Activated CD4-positive, alpha-beta T cell treated with anti-CD3 and anti-CD28 coated beads for 48 hours (primary cell): ENCODE results near the gene CFAP97.
"Not testable (repeated sequence)": the region's sequence is repeated elsewhere in the genome, so short reads cannot be mapped to it uniquely, and the experiment has no call there.

ENCODE experiments used
- DNase-seq: peaks from one replicate; pipeline ENCODE4 v3.0.0-alpha.2; 2020

The CFAP97 gene

GRCh38 chr4:185221912-185222311 is 18.1 kb upstream of the CFAP97 start:
- DNase-seq: no peak

DNA sequence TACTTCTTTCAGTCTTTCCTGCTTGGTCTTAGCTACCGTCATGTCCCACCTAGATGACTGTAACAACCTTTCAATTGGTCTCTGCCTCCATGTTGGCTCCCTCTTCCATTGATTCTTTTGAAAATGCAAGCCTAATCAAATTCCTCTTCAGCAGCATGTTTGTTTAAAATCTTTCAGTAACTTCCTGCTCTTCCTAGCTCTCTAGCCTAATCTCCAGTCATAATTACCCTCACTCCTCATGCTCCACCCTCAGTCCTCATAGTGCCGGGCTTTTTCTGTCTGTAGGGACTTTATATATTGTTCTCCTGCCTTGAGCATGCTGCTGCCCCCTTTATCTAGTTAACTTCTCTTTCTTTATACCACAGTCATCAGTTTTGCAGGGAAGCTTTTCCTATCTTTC is 17.7 kb upstream of the CFAP97 start:
- no peak for DNase-seq

- DNase-seq: no peak
These were observed 15.9 kb upstream of the CFAP97 start for GRCh38 chr4:185219551-185220344.

DNA sequence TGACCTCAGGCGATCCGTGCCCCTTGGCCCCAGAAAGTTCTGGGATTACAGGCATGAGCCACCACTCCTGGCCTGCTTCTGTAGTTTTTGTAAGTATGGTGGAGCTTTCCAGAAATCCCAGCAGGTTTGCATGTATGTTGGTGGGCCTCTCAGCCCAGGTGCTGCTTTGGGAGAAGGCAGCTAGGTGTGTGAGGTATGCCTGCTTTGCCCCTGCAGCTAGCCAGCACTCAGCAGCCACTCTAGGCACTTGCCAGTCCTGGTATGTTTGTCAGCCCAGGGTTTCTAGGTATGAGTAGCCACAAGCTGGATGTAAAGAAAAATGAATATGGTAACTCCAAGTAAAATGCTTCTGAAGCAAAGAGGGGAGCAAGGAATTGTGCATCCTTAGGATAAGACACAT is 14.5 kb upstream of the CFAP97 start:
- DNase-seq: no peak

DNA sequence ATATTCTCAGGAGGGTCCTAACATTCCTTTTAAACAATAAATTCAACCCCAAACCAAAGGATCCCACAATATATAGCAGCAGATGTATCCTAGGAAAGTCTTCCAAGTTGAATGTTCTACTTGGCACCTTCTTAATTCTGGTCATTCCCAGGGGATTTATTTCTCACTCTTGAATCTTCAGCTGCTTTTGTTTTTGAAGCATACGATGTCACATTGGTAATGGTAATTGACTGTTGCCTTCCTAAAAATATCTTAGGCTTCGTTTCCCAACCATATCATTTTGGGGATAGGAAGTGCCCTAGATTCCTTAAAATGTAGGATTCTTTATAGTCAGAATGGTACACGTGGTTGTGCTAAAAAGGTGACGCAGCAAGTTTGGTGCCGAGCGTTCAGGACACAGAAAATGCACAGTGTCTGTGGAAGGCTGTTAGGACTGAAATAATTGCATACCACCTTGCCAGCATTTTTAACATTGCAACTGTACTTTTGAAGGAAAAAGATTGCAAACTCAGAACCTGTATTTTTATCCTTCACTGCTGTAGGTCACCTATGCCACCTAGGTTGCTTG is 13.7 kb upstream of the CFAP97 start:
- DNase-seq: no peak

DNA sequence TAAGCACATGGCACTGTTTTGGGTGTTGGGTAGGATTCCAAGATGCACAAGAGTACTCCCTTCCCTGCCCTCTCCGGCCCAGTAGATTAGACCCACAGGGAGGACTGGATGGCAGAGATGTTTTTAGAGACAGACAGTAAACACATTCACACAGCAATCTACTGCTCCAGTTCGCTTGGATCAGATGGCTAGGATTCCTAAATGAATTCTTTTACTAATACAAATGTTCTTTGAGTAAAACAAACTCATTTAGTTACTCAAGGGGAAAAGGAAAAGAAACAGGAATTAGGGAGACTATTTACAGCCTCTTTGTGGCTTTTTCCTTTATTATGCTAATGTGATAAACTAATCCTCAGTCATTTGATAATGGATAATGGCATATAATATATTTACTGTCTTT is 11.5 kb upstream of the CFAP97 start:
- no peak for DNase-seq

DNA sequence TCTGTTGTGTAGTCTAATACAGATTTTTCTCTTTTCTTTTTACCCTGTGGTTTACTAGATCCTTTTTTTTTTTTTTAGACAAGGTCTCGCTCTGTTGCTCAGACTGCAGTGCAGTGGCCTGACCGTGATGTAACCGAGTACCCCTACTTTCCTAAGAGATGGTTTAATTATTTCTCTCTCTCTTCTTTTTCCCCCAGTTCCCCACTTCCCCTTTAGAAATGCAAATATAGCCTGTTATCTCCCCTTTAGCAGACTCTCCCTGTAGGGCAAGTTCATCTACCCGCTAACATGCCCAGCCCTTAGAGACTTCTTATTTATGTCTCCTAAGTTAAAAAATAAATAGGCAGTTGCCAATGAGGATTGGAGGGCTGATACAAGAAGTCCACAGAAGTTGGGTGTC is 10.1 kb upstream of the CFAP97 start:
- no peak for DNase-seq

DNA sequence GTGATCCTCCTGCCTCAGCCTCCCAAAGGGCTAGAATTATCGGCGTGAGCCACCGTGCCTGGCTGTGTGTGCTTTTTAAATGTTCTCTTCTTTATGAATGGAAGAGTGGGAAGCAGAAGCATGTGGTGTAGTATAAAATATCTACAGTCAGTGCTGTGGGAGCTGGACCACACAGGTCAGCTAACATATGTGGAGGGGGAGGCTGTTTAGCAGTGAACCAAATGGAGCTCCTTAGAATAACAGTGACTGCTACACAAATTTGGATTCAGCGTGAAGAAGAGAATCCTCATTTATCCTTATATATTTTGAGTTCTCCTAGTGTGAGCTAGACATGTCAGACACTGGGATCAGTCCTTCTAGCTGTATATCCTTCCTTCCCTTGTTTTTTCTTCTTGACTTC is 8.8 kb upstream of the CFAP97 start:
- no peak for DNase-seq

DNA sequence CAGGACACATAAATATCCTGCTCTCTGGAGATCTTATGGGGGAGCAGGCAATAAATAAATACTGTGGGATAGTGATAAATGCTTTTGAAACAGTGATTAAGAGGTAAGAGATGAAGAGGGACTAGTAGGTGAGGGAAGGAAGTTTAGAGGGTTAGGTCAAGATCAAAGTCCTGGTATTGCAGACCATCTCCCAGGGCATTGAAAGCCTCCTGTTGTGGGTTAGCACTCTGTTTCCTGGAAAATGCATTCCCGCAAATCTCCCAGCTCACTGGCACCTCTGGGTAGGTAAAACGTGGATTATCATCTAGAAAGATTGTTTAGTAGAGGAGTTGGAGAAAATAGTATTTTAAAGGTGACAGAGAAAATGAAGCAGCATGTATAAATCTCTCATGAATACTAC is 7.8 kb upstream of the CFAP97 start:
- DNase-seq: no peak

DNA sequence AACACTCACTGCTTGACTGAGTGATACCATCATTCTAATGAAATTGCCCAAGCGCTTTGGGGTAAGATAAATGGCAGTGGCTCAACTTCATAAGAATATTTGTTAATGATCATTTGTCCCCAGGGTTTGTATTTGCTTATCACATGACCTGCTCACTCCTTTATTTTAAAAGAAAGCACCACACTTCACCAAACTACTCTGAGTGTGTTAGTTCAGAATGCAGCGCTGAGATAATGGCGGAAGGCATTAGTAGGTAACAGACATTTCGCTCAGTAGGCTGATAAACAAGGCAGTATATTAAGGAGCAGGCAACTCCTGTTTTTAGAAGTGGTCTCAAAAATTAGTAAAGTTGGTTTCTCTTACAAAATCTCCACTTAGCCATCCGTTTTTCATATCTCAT is 7.2 kb upstream of the CFAP97 start:
- no peak for DNase-seq

DNA sequence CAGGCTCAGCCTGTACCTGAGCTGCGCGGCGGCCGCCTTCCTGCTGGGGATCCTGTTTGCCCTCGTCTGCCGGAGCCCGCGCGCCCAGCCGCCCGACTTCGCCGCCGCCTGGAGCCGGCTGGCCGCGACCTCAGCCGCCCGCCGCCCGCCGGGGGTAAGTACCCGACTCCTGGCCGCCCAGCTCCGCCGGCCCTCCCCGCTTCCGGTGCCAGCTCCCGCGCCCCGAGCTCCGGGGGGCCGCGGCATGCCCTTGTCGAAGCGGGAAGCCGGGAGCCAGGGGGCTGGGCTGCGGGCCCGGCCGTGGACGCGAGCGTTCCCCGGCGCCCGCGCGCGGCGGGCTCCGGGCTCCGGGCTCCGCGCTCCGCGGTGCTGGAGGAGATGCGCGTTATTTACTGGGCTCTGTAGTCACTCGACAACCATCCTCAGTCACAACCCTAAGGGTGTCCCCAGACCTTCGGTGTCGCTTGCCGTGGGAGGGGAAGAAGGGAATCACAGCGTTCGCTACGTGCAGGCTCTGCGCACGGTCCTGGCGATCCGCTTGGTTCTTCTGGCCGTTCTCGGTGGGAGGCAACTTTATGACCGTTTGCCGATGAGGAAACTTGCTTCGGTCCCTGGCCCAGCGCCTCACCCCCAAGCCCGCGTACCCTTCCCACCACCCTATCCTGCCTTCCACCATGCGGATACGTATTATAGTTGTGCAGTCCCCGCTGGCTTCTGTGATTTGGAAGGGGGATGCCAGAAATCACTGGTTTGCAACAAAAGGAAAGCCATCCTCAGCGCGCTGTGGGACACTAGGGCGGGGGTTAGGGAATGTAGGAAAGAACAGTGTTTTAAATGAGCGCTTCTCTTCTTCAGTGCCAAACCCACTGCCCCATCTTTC is 6.5 kb upstream of the CFAP97 start:
- DNase-seq: peak; percentile 65

DNA sequence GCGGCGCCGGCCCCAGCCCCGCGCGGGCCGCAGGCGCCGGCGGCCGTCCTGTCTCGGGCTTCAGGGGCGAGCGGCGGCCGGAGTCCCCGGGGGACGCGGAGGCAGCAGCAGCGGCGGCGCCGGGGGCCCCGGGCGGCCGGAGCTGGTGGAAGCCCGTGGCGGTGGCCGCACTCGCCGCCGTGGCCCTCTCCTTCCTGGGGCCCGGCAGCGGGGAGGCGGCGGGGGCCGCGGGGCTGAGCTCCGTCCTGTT is 6.0 kb upstream of the CFAP97 start:
- not testable (repeated sequence) for DNase-seq

DNA sequence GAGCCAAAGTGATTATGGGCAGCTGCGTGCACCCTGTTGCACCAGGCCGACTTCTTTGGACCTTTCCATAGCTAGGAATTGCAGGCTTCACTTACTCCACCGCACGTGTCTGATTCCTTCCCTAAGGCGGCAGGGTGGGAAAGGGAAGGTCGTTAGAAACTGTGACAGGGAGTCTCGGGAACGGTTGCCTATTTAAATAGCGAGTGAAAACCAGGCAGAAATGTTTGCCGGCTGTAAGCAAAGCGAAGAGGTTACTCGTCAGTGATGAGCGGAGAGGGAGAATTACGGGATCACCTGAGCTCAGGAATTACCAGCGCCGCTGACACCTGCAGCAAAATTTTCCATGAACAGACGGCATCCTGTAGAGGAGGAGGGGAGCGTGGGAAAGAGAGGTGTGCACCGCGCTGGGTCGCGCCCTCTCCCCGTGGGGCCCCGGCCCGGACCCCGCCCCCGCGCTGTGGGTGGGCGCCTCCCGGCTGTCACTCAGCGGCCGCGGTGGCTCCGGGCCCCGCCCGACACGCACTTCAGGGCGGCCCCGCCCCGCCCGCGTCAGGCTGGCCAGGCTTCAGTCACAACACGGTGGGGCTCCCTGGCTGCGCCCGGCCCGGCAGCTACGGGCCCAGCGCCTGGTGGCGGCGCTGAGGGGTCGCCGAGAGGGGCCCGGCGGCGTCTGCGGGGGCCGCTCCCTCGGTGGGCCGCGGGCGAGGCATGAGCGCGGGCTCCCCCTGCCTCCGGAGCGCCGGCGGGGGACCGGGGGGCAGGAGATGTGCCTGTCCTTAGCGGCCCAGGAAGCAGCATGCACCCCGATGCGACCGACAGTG is 5.4 kb upstream of the CFAP97 start, which contains the start of gene SNX25:
Gene SNX25, plus strand, starts transcription at position 568 of the 821 bp plus-strand sequence. Its CDS starts 229 bp downstream, at position 797.
- DNase-seq: peak; percentile 90

DNA sequence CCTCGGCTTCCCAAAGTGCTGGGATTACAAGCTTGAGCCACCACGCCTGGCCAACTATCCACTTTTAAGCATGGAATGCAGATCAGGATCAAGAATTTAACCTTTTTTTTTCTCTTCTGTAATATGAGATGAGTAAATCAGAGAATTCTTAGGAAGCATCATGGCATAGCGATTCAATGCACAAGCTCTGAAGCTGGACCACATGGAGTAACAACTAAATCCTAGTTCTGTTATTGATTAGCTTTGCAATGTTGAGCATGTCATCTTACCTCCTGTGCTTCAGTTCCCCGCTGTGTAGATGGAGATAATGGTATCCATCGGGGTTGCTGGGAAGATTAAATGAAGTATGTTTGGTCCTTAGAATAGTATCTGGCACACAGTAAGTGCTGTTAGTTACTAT is 3.7 kb upstream of the CFAP97 start:
- DNase-seq: no peak

GRCh38 chr4:185205697-185206342 is 2.0 kb upstream of the CFAP97 start:
- no peak for DNase-seq

DNA sequence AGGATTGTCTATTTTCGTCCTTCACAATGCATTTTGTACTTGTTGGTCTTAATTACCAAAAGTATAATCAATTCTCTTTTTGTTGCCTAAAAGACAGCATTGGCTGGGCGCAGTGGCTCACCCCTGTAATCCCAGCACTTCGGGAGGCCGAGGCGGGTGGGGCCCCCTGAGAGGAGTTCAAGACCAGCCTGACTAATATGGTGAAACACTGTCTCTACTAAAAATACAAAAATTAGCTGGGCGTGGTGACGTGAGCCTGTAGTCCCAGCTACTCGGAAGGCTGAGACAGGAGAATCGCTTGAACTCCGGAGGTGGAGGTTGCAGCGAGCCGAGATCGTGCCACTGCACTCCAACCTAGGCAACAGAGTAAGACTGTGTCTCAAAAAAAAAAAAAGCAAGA is 1.3 kb upstream of the CFAP97 start:
- not testable (repeated sequence) for DNase-seq

DNA sequence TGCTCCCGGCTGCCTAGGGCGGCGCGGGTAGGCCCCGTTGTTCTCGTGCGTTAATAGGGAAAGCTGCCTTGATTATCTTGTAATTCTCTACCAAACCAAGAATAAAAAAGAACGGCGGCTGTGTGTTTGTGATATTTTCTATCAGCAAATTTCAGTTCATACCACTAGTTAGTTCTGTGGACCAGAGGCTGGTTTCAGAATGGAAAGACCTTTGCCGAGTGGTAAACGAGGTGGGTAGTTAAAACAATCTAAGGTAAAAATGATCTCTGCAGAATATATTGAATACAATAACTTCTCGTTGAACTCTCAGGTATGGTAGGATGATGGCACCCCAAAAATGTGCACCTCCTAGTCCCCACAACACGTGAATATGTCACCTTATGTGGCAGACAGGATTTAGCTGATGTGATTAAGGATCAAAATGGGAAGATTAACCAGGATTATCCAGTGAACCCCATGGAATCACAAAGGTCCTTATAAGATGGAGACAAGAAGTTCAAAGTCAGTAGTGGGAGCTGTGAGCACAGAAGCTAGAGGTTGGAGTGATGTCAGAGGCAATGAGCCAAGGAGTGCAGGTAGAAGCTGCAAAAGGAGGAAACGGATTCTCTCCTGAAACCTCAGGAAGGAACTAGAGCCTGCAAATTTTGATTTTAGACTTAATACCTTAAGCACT is 574 bp upstream of the CFAP97 start:
- DNase-seq: no peak

- peak; percentile 17 for DNase-seq
These were observed 765 bp downstream of the CFAP97 start for GRCh38 chr4:185202984-185203485.

DNA sequence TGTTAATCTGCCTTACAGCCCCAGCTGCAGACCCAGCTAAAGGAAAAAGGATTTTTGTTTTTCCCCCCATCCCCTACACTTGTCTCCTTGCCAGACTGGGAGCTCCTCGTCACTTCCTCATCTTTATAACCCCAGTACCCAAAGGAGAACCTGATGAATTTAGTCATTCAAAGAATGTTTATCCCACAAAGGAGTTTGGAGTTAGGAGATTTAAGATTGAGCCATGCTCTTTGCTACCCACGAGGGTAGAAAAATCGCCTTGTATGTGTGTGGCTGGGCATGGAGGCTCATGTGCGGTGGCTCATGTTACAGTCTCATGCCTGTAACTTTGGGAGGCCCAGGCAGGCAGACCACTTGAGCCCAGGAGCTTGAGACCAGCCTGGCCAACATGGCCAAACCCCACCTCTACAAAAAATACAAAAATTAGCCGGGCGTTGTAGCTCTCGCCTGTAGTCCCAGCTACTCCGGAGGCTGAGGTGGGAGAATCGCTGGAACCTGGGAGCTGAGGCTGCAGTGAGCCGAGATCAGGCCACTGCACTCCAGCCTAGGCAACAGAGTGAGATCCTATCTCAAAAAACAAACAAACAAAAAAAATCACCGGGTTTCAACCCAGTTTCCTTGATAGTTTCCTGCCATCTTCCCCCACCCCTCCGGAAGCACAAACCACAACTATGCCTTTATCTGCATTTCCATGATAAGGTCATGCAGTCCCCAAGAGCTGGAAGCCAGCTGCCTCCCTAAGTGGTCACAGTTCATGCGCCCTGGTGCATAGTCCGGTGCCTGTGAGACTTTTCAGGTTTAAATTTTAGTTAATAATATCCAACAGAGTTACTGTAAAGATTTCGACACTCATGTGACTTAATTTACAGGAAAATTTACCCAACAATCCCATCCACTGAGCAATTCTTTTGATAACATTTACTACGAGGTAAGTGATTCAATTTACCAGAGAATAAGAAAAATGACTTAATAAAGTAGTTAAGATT is 1.5 kb downstream of the CFAP97 start:
- peak; percentile 36 for DNase-seq

DNA sequence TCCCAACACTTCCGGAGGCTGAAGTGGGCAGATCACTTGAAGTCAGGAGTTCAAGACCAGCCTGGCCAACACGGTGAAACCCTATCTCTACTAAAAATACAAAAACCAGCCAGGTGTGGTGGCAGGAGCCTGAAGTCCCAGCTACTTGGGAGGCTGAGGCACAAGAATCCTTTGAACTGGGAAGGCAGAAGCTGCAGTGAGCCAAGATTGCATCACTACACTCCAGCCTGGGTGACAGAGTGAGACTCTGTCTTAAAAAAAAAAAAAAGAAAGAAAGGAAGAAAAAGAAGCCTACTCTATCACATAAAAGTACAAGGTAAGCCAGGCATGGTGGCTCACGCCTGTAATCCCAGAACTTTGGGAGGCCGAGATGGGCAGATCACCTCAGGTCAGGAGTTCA is 5.6 kb downstream of the CFAP97 start:
- DNase-seq: not testable (repeated sequence)
